ENCODE results near the gene STARD6. TPM values are rescaled to one million over a fixed set of nuclear protein-coding genes. Genes with fewer than 3 reads are reported as not detected.

STARD6 gene
- total RNA-seq, 1 experiment from 2014 or later, result not detected

- Histone ChIP-seq H3K4me1 (ENCODE audit: control insufficient read depth, insufficient read depth, low read length) (no peaks in the 10 kb centered on the region), H3K9me3 (ENCODE audit: control insufficient read depth, insufficient read depth, low read depth, low read length) (no peaks in the 10 kb centered on the region), H3K36me3 (ENCODE audit: control insufficient read depth, insufficient read depth, low read length) (no peaks in the 10 kb centered on the region), H3K4me3 (ENCODE audit: low read depth in 2 of 2, low read length in 2 of 2) (no peak overlapping the region), H3K27me3 (ENCODE audit: control insufficient read depth, insufficient read depth, low read length) (no peaks in the 10 kb centered on the region), H3K27ac (ENCODE audit: low read length) (no peak overlapping the region)
- TF ChIP-seq REST (IDR thresholded peaks at IDR 0.05; ENCODE audit: insufficient read depth in 1 of 2, low read depth in 2 of 2, low read length in 1 of 2) (no peak), POLR2AphosphoS5 (IDR thresholded peaks at IDR 0.05; ENCODE audit: low read depth, low read length) (no peak)
- no peak for ATAC-seq
- intact Hi-C loops (cut with micrococcal nuclease; ENCODE audit: unreplicated experiment) (no loop called here), in situ Hi-C loops (cut with HindIII; ENCODE audit: low pct_unique_long_range_greater_than_20kb, low sequenced_read_pairs) (no loop called here)
- BruUV-seq (replicated peaks), result no TSS peak
- CTCF ChIA-PET, result no interaction called here
- POLR2A ChIA-PET, result no interaction called here
- no peak for DNase-seq (ENCODE audit: low read depth, low spot score)
Observed at GRCh38 chr18:54381640-54382039, 24.0 kb upstream of the STARD6 start.

DNA sequence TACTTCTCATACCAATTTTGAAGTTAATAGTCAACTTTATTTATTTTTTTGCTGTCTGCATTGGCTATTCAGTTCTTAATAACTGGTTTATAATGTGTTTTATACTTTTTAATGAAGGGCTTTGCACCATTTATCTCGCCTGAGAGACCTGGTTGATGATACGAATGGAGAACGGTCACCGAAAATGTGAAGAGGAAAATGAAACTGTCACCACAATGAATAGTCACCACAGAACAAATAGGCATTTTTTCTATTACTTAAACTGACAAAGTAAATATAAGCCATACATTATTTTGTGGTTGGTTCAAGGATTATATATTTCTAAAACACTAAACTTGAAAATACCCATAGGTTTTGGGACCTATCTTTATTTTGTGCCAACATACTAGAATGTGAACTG lies 20.4 kb upstream of the STARD6 start:
- DNase-seq (ENCODE audit: low read depth, low spot score), result no peak
- no peak overlapping the region for H3K27ac ChIP-seq (ENCODE audit: low read length)
- no peaks in the 10 kb centered on the region for H3K27me3 ChIP-seq (ENCODE audit: control insufficient read depth, insufficient read depth, low read length)
- intact Hi-C loops (cut with micrococcal nuclease; ENCODE audit: unreplicated experiment) (no loop called here), in situ Hi-C loops (cut with HindIII; ENCODE audit: low pct_unique_long_range_greater_than_20kb, low sequenced_read_pairs) (no loop called here)
- ATAC-seq, result no peak
- H3K9me3 ChIP-seq (ENCODE audit: control insufficient read depth, insufficient read depth, low read depth, low read length), result no peaks in the 10 kb centered on the region
- ChIA-PET CTCF (interaction anchor here (0.6 kb wide), 1 partner anchor 20 kb away, joined by 3 read pairs; no protein-coding TSS in a partner anchor), POLR2A (no interaction called here)
- TF ChIP-seq REST (IDR thresholded peaks at IDR 0.05; ENCODE audit: insufficient read depth in 1 of 2, low read depth in 2 of 2, low read length in 1 of 2) (no peak), CTCF (IDR thresholded peaks at IDR 0.05) (no peak), POLR2AphosphoS5 (IDR thresholded peaks at IDR 0.05; ENCODE audit: low read depth, low read length) (no peak), SIN3A (IDR thresholded peaks at IDR 0.05; ENCODE audit: borderline replicate concordance, insufficient read depth, low read depth, low read length) (no peak), TCF7L2 (IDR thresholded peaks at IDR 0.05; ENCODE audit: low read depth, low read length) (no peak)
- peaks cover 2% of the 10 kb centered on the region for H3K36me3 ChIP-seq (ENCODE audit: control insufficient read depth, insufficient read depth, low read length)
- H3K4me1 ChIP-seq (ENCODE audit: control insufficient read depth, insufficient read depth, low read length), result no peaks in the 10 kb centered on the region
- H3K4me3 ChIP-seq (ENCODE audit: low read depth in 2 of 2, low read length in 2 of 2), result no peak overlapping the region
- no TSS peak for BruUV-seq (replicated peaks)
